PFSK-1 (cell line): Measurements from ENCODE around the gene MID1IP1.

Experiments used
- FOXP2 ChIP-seq: optimal IDR thresholded peaks from 2 replicates; pipeline ENCODE3; 2011; ENCODE audit warnings: borderline replicate concordance, control low read depth, inconsistent platforms; ENCODE audit not compliant: insufficient read depth; ENCODE audit errors: extremely low read length, extremely low read depth
- POLR2AphosphoS5 ChIP-seq: IDR thresholded peaks from 2 replicates; pipeline ENCODE4 v1.6.1; 2012; ENCODE audit warnings: low read depth, mild to moderate bottlenecking, control low read depth, low read length, moderate library complexity
- REST ChIP-seq, 2 experiments: IDR thresholded peaks; 2 replicates each; pipeline versions ENCODE4 v1.6.1 to v1.8.0; 2011 to 2012; ENCODE audit warnings: low read depth in 2 of 2, low read length in 2 of 2, control low read depth in 1 of 2, inconsistent platforms in 1 of 2, mild to moderate bottlenecking in 1 of 2, moderate library complexity in 1 of 2; ENCODE audit not compliant: insufficient read depth in 1 of 2
- SIN3A ChIP-seq: IDR thresholded peaks from 2 replicates; pipeline ENCODE4 v1.6.1; 2012; ENCODE audit warnings: mild to moderate bottlenecking, low read length, moderate library complexity, borderline replicate concordance; ENCODE audit not compliant: insufficient read depth
- TAF1 ChIP-seq: IDR thresholded peaks from 2 replicates; pipeline ENCODE4 v1.6.1; 2012; ENCODE audit warnings: low read length, control low read depth, borderline replicate concordance; ENCODE audit not compliant: insufficient read depth

MID1IP1 gene

GRCh38 chrX:38803243-38803587, 2.0 kb downstream of the MID1IP1 start:
- TF ChIP-seq TAF1: no peak
- no peak for TF ChIP-seq SIN3A
- no peak for TF ChIP-seq POLR2AphosphoS5
- no peak for TF ChIP-seq FOXP2
- TF ChIP-seq REST (IDR thresholded peaks at IDR 0.05; ENCODE audit: insufficient read depth in 1 of 2, low read depth in 2 of 2, low read length in 2 of 2): no peak

GRCh38 chrX:38803588-38804431, 2.6 kb downstream of the MID1IP1 start:
- TF ChIP-seq SIN3A (no peak), FOXP2 (no peak), POLR2AphosphoS5 (peak; percentile 39), REST (IDR thresholded peaks at IDR 0.05; ENCODE audit: insufficient read depth in 1 of 2, low read depth in 2 of 2, low read length in 2 of 2) (no peak), TAF1 (peak; percentile 42; the same call in 1 of the 2 replicates)

GRCh38 chrX:38804432-38804681, 3.1 kb downstream of the MID1IP1 start:
- TF ChIP-seq REST (IDR thresholded peaks at IDR 0.05; ENCODE audit: insufficient read depth in 1 of 2, low read depth in 2 of 2, low read length in 2 of 2) (no peak), SIN3A (no peak), POLR2AphosphoS5 (no peak), TAF1 (no peak), FOXP2 (no peak)

- no peak for TF ChIP-seq REST (IDR thresholded peaks at IDR 0.05; ENCODE audit: insufficient read depth in 1 of 2, low read depth in 2 of 2, low read length in 2 of 2)
- peak; percentile 16 for TF ChIP-seq FOXP2
- no peak for TF ChIP-seq TAF1
- TF ChIP-seq POLR2AphosphoS5: no peak; the same call in 1 of the 2 replicates
- TF ChIP-seq SIN3A: no peak
Measured at GRCh38 chrX:38804682-38805431, 3.6 kb downstream of the MID1IP1 start.
